H9 (cell line): ENCODE measurements around the gene CD19. TPM values are rescaled to one million over a fixed set of nuclear protein-coding genes. Genes with fewer than 3 reads are reported as not detected.

ENCODE experiments used
- DNase-seq: peaks from one replicate; pipeline ENCODE4 v3.0.0-alpha.2; 2017
- H2AFZ ChIP-seq: one replicate; pipeline ENCODE4 v1.6.1; 2013; ENCODE audit warnings: mild to moderate bottlenecking, low read length, control low read depth, moderate library complexity
- H2AK5ac ChIP-seq: 2 replicates; pipeline ENCODE4 v1.6.1; 2013; ENCODE audit warnings: low read length, control low read depth, mixed read lengths; ENCODE audit not compliant: insufficient read length
- H2BK120ac ChIP-seq: one replicate; pipeline ENCODE4 v1.6.1; 2013; ENCODE audit warnings: low read depth, mild to moderate bottlenecking, low read length, control low read depth, inconsistent platforms; ENCODE audit not compliant: poor library complexity, severe bottlenecking
- H2BK12ac ChIP-seq: 2 replicates; pipeline ENCODE4 v1.6.1; 2013; ENCODE audit warnings: low read length, control low read depth, mixed read lengths, low read depth; ENCODE audit not compliant: insufficient read length
- H2BK15ac ChIP-seq: 2 replicates; pipeline ENCODE4 v1.6.1; 2013; ENCODE audit warnings: low read depth, low read length, control low read depth
- H2BK20ac ChIP-seq: one replicate; pipeline ENCODE4 v1.6.1; 2013; ENCODE audit warnings: low read depth, mild to moderate bottlenecking, low read length, control low read depth, inconsistent platforms; ENCODE audit not compliant: poor library complexity, severe bottlenecking
- H2BK5ac ChIP-seq: 2 replicates; pipeline ENCODE4 v1.6.1; 2013; ENCODE audit warnings: low read length, control low read depth, mixed read lengths; ENCODE audit not compliant: insufficient read length
- H3K14ac ChIP-seq: 2 replicates; pipeline ENCODE4 v1.6.1; 2013; ENCODE audit warnings: low read length, control low read depth; ENCODE audit not compliant: insufficient read depth
- H3K18ac ChIP-seq: 2 replicates; pipeline ENCODE4 v1.6.1; 2013; ENCODE audit warnings: low read depth, mild to moderate bottlenecking, mixed read lengths, low read length, control low read depth; ENCODE audit not compliant: insufficient read length
- H3K23ac ChIP-seq: 2 replicates; pipeline ENCODE4 v1.6.1; 2013; ENCODE audit warnings: low read length, control low read depth, mixed read lengths, low read depth; ENCODE audit not compliant: insufficient read length
- H3K23me2 ChIP-seq: 2 replicates; pipeline ENCODE4 v1.6.1; 2013; ENCODE audit warnings: low read depth, mild to moderate bottlenecking, mixed read lengths, low read length, control low read depth; ENCODE audit not compliant: insufficient read length, poor library complexity, severe bottlenecking
- H3K27ac ChIP-seq: 2 replicates; pipeline ENCODE4 v1.5.1; 2013; ENCODE audit warnings: low read length, control low read depth, mixed read lengths, low read depth; ENCODE audit not compliant: insufficient read length
- H3K27me3 ChIP-seq: 2 replicates; pipeline ENCODE4 v1.6.1; 2013; ENCODE audit warnings: low read length, control low read depth, inconsistent platforms; ENCODE audit not compliant: insufficient read depth
- H3K4ac ChIP-seq: 2 replicates; pipeline ENCODE4 v1.6.1; 2013; ENCODE audit warnings: low read depth, mild to moderate bottlenecking, control low read depth, inconsistent platforms, low read length, moderate library complexity
- H3K4me1 ChIP-seq: 2 replicates; pipeline ENCODE4 v1.6.1; 2013; ENCODE audit warnings: low read length, control low read depth, inconsistent platforms; ENCODE audit not compliant: insufficient read depth
- H3K4me2 ChIP-seq: 2 replicates; pipeline ENCODE4 v1.6.1; 2013; ENCODE audit warnings: low read length, control low read depth, mixed read lengths; ENCODE audit not compliant: insufficient read length, insufficient read depth
- H3K56ac ChIP-seq: 2 replicates; pipeline ENCODE4 v1.6.1; 2013; ENCODE audit warnings: low read depth, mild to moderate bottlenecking, mixed read lengths, low read length, control low read depth; ENCODE audit not compliant: insufficient read length
- H3K79me1 ChIP-seq: 2 replicates; pipeline ENCODE4 v1.6.1; 2013; ENCODE audit warnings: low read depth, mild to moderate bottlenecking, moderate library complexity, low read length, control low read depth, inconsistent platforms; ENCODE audit not compliant: insufficient read depth, poor library complexity, severe bottlenecking
- H3K79me2 ChIP-seq: 2 replicates; pipeline ENCODE4 v1.6.1; 2013; ENCODE audit warnings: low read length, control low read depth, inconsistent platforms; ENCODE audit not compliant: insufficient read depth
- H3K9ac ChIP-seq: 2 replicates; pipeline ENCODE4 v1.6.1; 2013; ENCODE audit warnings: low read length, control low read depth, mixed read lengths; ENCODE audit not compliant: insufficient read length; ENCODE audit errors: extremely low read depth
- H3K9me3 ChIP-seq: one replicate; pipeline ENCODE4 v1.6.1; 2013; ENCODE audit warnings: low read depth, low read length, inconsistent platforms; ENCODE audit not compliant: control insufficient read depth
- H3T11ph ChIP-seq: one replicate; pipeline ENCODE4 v1.6.1; 2013; ENCODE audit warnings: mild to moderate bottlenecking, low read length, control low read depth, inconsistent platforms
- H4K20me1 ChIP-seq: one replicate; pipeline ENCODE4 v1.6.1; 2013; ENCODE audit not compliant: control insufficient read depth, insufficient read length, insufficient read depth
- H4K5ac ChIP-seq: 2 replicates; pipeline ENCODE4 v1.6.1; 2013; ENCODE audit warnings: low read depth, mild to moderate bottlenecking, mixed read lengths, low read length, control low read depth; ENCODE audit not compliant: insufficient read length
- H4K8ac ChIP-seq: replicated peaks from 2 replicates; pipeline ENCODE4 v1.6.1; 2013; ENCODE audit warnings: low read length, control low read depth, mixed read lengths, low read depth; ENCODE audit not compliant: insufficient read length
- H4K91ac ChIP-seq: 2 replicates; pipeline ENCODE4 v1.6.1; 2013; ENCODE audit warnings: low read depth, mild to moderate bottlenecking, moderate library complexity, mixed read lengths, low read length, control low read depth; ENCODE audit not compliant: insufficient read length
- H3K27ac Mint-ChIP-seq, 3 experiments: 2 replicates in 2 of 3; 3 replicates in 1 of 3; pipeline ENCODE4 v1.8.0; 2020 to 2021; ENCODE audit warnings: mixed read lengths in 3 of 3, mild to moderate bottlenecking in 1 of 3, moderate library complexity in 1 of 3
- H3K27me3 Mint-ChIP-seq: 2 replicates; pipeline ENCODE4 v1.8.0; 2021; ENCODE audit warnings: low read depth, mild to moderate bottlenecking, moderate library complexity, mixed read lengths
- H3K36me3 Mint-ChIP-seq, 3 experiments: 2 replicates in 2 of 3; 3 replicates in 1 of 3; pipeline ENCODE4 v1.8.0; 2020 to 2021; ENCODE audit warnings: low read depth in 3 of 3, mixed read lengths in 3 of 3; ENCODE audit not compliant: insufficient read depth in 1 of 3
- H3K4me1 Mint-ChIP-seq, 2 experiments: 2 replicates each; pipeline ENCODE4 v1.8.0; 2020; ENCODE audit warnings: mixed read lengths in 2 of 2
- H3K4me3 Mint-ChIP-seq, 2 experiments: 2 replicates in 1 of 2; 3 replicates in 1 of 2; pipeline ENCODE4 v1.8.0; 2020 to 2021; ENCODE audit warnings: mild to moderate bottlenecking in 2 of 2, mixed read lengths in 2 of 2, moderate library complexity in 1 of 2
- H3K9me3 Mint-ChIP-seq, 2 experiments: 2 replicates in 1 of 2; 3 replicates in 1 of 2; pipeline ENCODE4 v1.8.0; 2020; ENCODE audit warnings: mild to moderate bottlenecking in 2 of 2, mixed read lengths in 2 of 2, moderate library complexity in 1 of 2
- WGBS: extraction: QIAGEN DNeasy Blood & Tissue Kit; methylation state at CpG from one replicate; pipeline ENCODE4 v1.1.7; 2013; ENCODE audit warnings: missing lambda C conversion rate, low lambda C conversion rate, mixed read lengths; ENCODE audit not compliant: insufficient read length; ENCODE audit errors: extremely low coverage; 5-methylcytosine and 5-hydroxymethylcytosine counted together
- long read RNA-seq: library from polyadenylated mRNA; unstranded; transcript quantifications from one replicate; pipeline ENCODE4 v2.0.0, GENCODE V29; 2020
- total RNA-seq: library from RNA; stranded (reverse); gene quantifications from 2 replicates; pipeline ENCODE4 v1.2.1, GENCODE V29; 2021
- TF ChIP-seq, protein P1 (sequence below): fragments of 200-600 bp; sonication (generic); conservative IDR thresholded peaks from 3 replicates; pipeline ENCODE4 v1.8.0; 2021; ENCODE audit warnings: antibody characterized with exemption, mild to moderate bottlenecking

Gene CD19
- 0.50 and 1.4 TPM in 2 replicates for total RNA-seq
- long read RNA-seq = 0 reads

DNA sequence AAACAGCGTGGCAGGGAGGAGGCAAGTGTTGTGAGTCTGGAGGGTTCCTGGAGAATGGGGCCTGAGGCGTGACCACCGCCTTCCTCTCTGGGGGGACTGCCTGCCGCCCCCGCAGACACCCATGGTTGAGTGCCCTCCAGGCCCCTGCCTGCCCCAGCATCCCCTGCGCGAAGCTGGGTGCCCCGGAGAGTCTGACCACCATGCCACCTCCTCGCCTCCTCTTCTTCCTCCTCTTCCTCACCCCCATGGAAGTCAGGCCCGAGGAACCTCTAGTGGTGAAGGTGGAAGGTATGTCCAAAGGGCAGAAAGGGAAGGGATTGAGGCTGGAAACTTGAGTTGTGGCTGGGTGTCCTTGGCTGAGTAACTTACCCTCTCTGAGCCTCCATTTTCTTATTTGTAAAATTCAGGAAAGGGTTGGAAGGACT lies at the start of gene CD19:
CD19 (plus strand) TSS at position 171 of the 425 bp plus-strand sequence; CDS start at position 201, 30 bp downstream.
- H3K4me1 ChIP-seq = no peaks in the 10 kb centered on the region
- no peak within 1 kb of the TSS; the same call in 1 of the 2 replicates for H3K14ac ChIP-seq
- H3T11ph ChIP-seq = no peak within 1 kb of the TSS
- TF ChIP-seq, protein P1, sequence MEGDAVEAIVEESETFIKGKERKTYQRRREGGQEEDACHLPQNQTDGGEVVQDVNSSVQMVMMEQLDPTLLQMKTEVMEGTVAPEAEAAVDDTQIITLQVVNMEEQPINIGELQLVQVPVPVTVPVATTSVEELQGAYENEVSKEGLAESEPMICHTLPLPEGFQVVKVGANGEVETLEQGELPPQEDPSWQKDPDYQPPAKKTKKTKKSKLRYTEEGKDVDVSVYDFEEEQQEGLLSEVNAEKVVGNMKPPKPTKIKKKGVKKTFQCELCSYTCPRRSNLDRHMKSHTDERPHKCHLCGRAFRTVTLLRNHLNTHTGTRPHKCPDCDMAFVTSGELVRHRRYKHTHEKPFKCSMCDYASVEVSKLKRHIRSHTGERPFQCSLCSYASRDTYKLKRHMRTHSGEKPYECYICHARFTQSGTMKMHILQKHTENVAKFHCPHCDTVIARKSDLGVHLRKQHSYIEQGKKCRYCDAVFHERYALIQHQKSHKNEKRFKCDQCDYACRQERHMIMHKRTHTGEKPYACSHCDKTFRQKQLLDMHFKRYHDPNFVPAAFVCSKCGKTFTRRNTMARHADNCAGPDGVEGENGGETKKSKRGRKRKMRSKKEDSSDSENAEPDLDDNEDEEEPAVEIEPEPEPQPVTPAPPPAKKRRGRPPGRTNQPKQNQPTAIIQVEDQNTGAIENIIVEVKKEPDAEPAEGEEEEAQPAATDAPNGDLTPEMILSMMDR = no peak
- no peaks in the 10 kb centered on the region for H3K79me1 ChIP-seq
- no peak within 1 kb of the TSS for H3K18ac ChIP-seq
- Mint-ChIP-seq H3K36me3 (no peaks in the 10 kb centered on the region; a peak in 1 of 7 replicates), H3K27me3 (peaks cover 10% of the 10 kb centered on the region), H3K9me3 (no peaks in the 10 kb centered on the region), H3K4me1 (peaks cover 11 to 12% of the 10 kb centered on the region in 2 experiments), H3K4me3 (no peak within 1 kb of the TSS), H3K27ac (peak within 1 kb of the TSS in 2 of 3 experiments; percentile 88 to 94; a peak in 5 of 7 replicates)
- no CpG with 5 or more reads among the region's 10 CpGs for WGBS
- H2BK5ac ChIP-seq = no peak within 1 kb of the TSS
- no peaks in the 10 kb centered on the region for H3K79me2 ChIP-seq
- no peak within 1 kb of the TSS for H3K23ac ChIP-seq
- no peak within 1 kb of the TSS for H4K8ac ChIP-seq
- no peaks in the 10 kb centered on the region for H3K9me3 ChIP-seq
- H3K4ac ChIP-seq = no peak within 1 kb of the TSS
- no peak within 1 kb of the TSS for H2BK20ac ChIP-seq
- H3K4me2 ChIP-seq = no peak within 1 kb of the TSS
- H4K5ac ChIP-seq = no peak within 1 kb of the TSS
- H3K56ac ChIP-seq = no peak within 1 kb of the TSS
- no peak within 1 kb of the TSS for H2AK5ac ChIP-seq
- no peaks in the 10 kb centered on the region for H3K27me3 ChIP-seq
- no peak within 1 kb of the TSS for H2AFZ ChIP-seq
- H3K9ac ChIP-seq = no peak within 1 kb of the TSS
- peaks cover 5% of the 10 kb centered on the region for H3K23me2 ChIP-seq
- H4K91ac ChIP-seq = no peak within 1 kb of the TSS
- H2BK120ac ChIP-seq = no peak within 1 kb of the TSS
- H4K20me1 ChIP-seq = no peaks in the 10 kb centered on the region
- H2BK15ac ChIP-seq = no peak within 1 kb of the TSS
- no peak for DNase-seq
- H3K27ac ChIP-seq = no peak within 1 kb of the TSS
- no peak within 1 kb of the TSS for H2BK12ac ChIP-seq
